Mucosa of stomach (tissue), 1 donor: ENCODE measurements around the gene TMEM163.

Source experiments
- H3K27me3 ChIP-seq: one replicate; pipeline ENCODE4 v1.7.0; 2013; ENCODE audit warnings: mild to moderate bottlenecking, low read length; ENCODE audit not compliant: control insufficient read depth, insufficient read depth
- H3K36me3 ChIP-seq: one replicate; pipeline ENCODE4 v1.7.0; 2013; ENCODE audit warnings: low read length; ENCODE audit not compliant: control insufficient read depth, insufficient read depth
- H3K4me1 ChIP-seq: one replicate; pipeline ENCODE4 v1.7.0; 2013; ENCODE audit warnings: mild to moderate bottlenecking, low read length; ENCODE audit not compliant: control insufficient read depth, insufficient read depth
- H3K4me3 ChIP-seq: one replicate; pipeline ENCODE4 v1.7.0; 2013; ENCODE audit warnings: low read length
- H3K9ac ChIP-seq: one replicate; pipeline ENCODE4 v1.7.0; 2013; ENCODE audit warnings: mild to moderate bottlenecking, low read length, moderate library complexity
- H3K9me3 ChIP-seq: one replicate; pipeline ENCODE4 v1.7.0; 2013; ENCODE audit warnings: mild to moderate bottlenecking, low read length, moderate library complexity; ENCODE audit not compliant: control insufficient read depth
- donor health status: Pancreatic carcinoma.

The TMEM163 gene

DNA sequence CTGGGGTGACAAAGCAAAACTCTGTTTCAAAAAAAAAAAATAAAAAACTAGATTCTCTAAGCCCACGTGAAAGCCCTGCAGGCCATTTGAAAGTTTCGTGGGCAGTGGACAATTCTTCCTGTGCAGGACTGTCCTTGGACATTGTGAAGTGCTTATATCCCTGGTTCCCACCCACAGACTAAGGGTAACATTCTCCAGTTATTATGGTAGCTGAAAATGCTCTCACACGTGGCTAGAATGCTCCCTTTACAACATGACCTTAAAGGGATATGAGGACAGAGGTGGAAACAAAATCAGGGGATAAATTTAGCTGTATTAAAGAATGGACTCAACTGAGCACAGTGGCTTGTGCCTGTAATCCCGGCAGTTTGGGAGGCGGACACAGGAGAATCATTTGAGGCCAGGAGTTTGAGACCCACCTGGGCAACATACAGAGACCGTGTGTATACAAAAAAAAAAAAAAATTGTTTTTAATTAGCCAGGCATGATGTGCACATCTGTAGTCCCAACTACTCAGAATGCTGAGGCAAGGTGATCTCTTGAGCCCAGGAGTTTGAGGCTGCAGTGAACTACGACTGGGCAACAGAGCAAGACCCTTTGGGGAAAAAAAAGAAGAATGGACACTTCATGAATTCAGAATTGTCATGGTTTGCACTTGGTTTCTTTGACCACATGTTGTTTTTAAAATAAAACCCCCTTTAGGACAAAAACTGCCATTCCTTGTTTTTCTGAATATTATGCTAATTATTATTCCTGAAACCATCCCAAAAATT, 297.1 kb downstream of the TMEM163 start:
- Histone ChIP-seq H3K36me3 (no peaks in the 10 kb centered on the region), H3K9me3 (no peaks in the 10 kb centered on the region), H3K9ac (no peak overlapping the region)

DNA sequence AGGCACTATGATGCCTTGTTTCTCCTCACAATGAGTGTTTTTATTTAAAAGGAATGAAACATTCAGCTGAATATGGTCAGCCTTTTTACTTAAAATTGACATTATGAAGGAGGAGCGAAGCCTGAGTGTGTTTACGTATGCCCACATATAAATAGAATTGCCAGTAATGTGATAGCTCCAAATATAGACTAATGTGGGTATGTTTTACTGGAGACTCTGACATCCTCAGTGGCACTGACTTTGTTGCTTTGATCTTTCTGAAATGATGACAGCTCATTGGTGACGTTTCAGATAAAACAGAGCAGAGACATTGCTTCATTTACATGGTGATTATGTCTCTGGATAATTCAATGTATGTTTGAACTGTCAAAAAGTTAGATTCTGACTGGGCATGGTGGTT, 297.9 kb downstream of the TMEM163 start:
- Histone ChIP-seq H3K27me3 (no peaks in the 10 kb centered on the region), H3K9me3 (no peaks in the 10 kb centered on the region), H3K36me3 (no peaks in the 10 kb centered on the region), H3K4me1 (no peaks in the 10 kb centered on the region), H3K9ac (no peak overlapping the region), H3K4me3 (no peak overlapping the region)

More for the DNA sequence above, 297.1 kb downstream of the TMEM163 start:
- H3K4me1 ChIP-seq = no peaks in the 10 kb centered on the region
- H3K27me3 ChIP-seq = no peaks in the 10 kb centered on the region
- no peak overlapping the region for H3K4me3 ChIP-seq

DNA sequence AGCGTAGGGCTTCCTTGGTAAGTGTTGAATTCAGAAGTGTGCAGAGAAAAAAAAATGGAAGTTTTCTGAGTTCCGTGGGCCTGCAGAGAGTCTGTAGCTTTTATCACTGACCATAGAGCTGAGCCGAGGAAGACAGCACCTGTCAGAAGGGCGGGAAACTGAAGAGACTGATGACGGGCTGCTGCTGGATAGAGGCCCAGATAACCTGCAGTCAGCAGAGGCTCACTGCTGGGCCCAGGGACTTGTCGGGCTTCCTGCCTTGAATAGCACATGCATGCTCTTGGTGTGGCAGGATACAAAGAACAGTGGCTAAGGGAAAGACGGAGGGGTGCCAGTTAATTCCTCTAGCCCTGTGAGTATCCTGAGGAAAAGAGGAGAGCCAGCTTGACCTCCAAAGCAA, 298.5 kb downstream of the TMEM163 start:
- Histone ChIP-seq H3K4me3 (no peak overlapping the region), H3K27me3 (no peaks in the 10 kb centered on the region), H3K9ac (no peak overlapping the region), H3K9me3 (no peaks in the 10 kb centered on the region), H3K4me1 (no peaks in the 10 kb centered on the region), H3K36me3 (no peaks in the 10 kb centered on the region)

DNA sequence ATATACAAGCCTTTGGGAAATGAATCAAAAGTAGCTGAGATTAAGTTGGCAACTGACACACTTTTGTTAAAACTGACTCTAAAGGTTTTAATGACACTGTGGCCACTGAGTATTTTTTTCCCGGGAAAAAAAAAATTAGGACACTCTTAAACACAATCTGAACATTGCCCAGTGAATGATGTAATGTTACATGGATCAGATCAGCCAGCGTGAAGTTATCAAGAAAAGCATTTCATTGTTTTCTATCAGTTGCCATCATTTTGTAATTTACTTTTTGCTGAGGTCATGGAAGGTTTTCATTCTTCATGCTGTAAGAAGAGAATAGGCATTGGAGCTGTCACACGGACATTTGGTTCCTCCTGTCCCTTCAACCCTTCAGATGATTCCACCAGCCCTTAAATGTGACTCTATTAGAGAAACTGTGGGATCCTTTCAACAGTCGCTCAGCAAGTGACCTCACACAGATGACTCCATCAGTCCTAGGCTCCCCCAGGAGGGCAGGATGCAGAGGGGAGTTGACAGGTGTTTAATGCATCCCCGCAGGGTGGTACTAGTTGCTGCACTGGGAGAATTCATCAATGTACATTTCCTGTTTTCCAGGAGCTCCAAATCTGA, 300.7 kb downstream of the TMEM163 start:
- no peak overlapping the region for H3K4me3 ChIP-seq
- no peaks in the 10 kb centered on the region for H3K4me1 ChIP-seq
- no peaks in the 10 kb centered on the region for H3K9me3 ChIP-seq
- H3K27me3 ChIP-seq = no peaks in the 10 kb centered on the region
- no peak overlapping the region for H3K9ac ChIP-seq
- H3K36me3 ChIP-seq = no peaks in the 10 kb centered on the region

DNA sequence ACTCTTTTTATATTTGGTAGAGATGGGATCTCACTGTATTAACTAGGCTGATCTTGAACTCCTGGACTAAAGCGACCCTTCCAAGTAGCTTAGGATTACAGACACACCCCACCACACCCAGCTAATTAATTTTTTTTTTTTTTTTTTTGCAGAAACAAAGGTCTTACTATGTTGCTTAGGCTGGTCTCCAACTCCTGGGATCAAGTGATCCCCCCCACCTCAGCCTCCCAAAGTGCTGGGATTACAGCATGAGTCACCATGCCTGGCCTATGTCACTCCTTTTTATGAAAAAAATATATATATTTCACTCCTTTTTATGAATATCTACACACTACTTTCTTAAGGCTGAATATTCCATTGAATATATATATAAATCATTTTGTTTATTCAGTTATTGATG, 302.2 kb downstream of the TMEM163 start:
- Histone ChIP-seq H3K27me3 (no peaks in the 10 kb centered on the region), H3K9me3 (no peaks in the 10 kb centered on the region), H3K4me3 (no peak overlapping the region), H3K4me1 (peaks cover 4% of the 10 kb centered on the region), H3K9ac (no peak overlapping the region), H3K36me3 (no peaks in the 10 kb centered on the region)

DNA sequence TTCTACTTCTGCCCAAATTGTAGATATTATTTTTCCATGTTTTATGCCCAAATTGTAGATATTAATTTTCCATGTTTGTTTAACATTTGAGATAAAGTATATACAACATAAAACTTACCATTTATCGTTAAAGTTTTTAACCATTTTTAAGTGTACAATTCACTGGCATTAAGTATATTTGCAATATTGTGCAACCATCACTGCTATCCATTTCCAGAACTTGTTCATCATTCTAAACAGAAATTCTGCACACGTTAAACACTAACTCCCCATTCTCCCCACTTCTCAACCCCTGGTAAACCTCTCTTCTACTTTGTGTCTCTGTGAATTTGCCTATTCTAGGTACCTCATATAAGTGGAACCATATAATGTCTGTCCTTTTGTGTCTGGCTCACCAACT, 302.8 kb downstream of the TMEM163 start:
- H3K27me3 ChIP-seq = no peaks in the 10 kb centered on the region
- peaks cover 10% of the 10 kb centered on the region for H3K4me1 ChIP-seq
- no peak overlapping the region for H3K4me3 ChIP-seq
- H3K9me3 ChIP-seq = no peaks in the 10 kb centered on the region
- no peak overlapping the region for H3K9ac ChIP-seq
- H3K36me3 ChIP-seq = no peaks in the 10 kb centered on the region

DNA sequence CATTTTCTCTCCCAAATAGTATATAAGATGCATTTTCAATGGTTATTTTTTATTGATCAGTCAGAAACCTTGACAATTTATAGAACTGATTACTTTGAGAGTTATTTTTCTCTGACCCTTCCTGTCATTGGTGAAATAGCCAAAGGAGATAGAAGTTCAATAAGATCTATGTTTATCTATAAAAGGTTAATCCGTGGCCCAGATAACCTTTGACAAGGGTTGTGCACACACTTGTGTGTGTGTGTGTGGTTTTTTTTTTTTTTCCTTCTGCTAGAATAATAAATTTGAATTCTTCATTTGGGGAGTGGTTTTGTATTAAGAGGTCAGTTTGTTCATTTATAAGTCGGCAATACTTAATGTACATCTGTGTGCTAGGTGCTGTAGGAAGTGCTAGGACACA, 304.9 kb downstream of the TMEM163 start:
- Histone ChIP-seq H3K36me3 (no peaks in the 10 kb centered on the region), H3K4me3 (no peak overlapping the region), H3K4me1 (peaks cover 16% of the 10 kb centered on the region), H3K9ac (no peak overlapping the region), H3K27me3 (no peaks in the 10 kb centered on the region), H3K9me3 (no peaks in the 10 kb centered on the region)

DNA sequence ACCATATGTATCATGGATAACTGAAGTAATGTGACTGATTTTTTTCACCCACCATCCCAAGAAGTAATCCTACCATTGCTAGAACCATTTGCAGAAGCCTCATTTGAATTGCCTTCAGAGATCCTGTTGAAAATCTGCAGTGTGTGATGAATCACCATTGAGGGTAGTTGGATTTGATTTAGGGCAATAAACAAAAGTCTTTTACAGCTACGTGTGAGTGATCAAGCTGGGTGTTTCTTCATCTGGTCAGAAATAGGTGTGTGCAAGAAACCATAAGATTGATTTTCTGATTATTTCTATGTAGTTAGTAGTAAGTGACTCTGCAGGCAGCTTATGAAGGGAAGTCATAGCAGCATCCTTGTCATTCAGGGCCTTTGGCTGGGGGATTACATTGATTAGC, 305.4 kb downstream of the TMEM163 start:
- H3K9ac ChIP-seq = no peak overlapping the region

DNA sequence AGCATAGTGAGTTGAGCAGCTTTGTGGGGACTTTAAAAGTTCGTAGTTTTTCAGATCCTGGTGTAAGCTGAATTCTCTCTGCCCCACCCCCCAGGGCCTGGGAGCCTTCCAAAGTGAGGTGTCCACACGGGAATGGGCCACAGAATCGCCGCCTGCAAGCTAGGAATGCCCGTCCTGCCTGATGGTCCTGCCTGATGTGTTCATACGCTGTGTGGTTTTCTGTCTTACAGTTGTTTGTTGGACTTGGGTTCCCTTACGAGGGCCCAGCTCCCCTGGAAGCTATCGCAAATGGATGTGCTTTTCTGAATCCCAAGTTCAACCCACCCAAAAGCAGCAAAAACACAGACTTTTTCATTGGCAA, 306.2 kb downstream of the TMEM163 start:
- H3K9me3 ChIP-seq = no peaks in the 10 kb centered on the region
- no peak overlapping the region for H3K4me3 ChIP-seq
- H3K9ac ChIP-seq = no peak overlapping the region
- no peaks in the 10 kb centered on the region for H3K36me3 ChIP-seq
- H3K27me3 ChIP-seq = no peaks in the 10 kb centered on the region
- peaks cover 29% of the 10 kb centered on the region for H3K4me1 ChIP-seq

More for the DNA sequence above, 305.4 kb downstream of the TMEM163 start:
- Histone ChIP-seq H3K27me3 (no peaks in the 10 kb centered on the region), H3K4me3 (no peak overlapping the region), H3K36me3 (no peaks in the 10 kb centered on the region), H3K9me3 (no peaks in the 10 kb centered on the region), H3K4me1 (peaks cover 21% of the 10 kb centered on the region)

DNA sequence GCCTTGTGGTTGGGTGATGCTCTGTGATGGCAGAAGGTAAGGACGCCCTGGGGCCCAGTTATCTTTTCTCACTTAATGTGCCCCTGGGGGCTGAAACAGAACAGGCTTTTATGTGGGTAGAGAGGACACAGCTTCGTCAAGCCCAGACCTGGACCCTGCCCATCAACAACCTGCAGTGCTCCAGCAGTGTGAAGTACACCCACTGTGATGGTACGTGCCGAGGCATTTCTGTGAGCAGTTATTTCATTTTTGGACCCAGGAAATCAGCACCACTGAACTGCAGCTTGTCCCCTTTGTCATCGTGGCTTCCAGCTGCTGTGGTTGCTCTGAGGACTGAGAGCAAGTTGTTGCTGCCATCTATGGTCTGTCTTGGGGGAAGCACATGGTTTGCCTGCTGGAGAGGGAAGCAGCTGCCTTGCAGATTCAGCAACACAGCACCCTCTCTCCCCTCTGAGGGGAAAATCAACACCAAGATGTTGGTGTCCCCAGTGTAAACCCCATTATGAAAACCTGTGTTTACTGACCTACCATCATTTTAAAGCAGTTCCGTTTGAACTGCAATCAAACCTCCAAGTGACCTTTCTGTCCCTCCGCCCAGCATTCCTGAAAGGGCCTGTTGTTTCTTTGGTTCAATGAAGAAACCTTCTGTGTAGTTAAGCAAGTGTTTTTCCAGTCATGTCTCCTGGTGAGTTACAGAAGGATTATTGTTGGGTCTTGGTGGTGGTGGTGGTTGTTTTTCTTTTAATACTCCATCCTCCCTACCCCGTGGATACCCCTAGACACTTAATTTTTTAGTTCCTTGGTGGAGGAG, 306.8 kb downstream of the TMEM163 start:
- Histone ChIP-seq H3K36me3 (peaks cover 2% of the 10 kb centered on the region), H3K9ac (no peak overlapping the region), H3K9me3 (no peaks in the 10 kb centered on the region), H3K4me3 (no peak overlapping the region), H3K27me3 (no peaks in the 10 kb centered on the region), H3K4me1 (peaks cover 31% of the 10 kb centered on the region)

DNA sequence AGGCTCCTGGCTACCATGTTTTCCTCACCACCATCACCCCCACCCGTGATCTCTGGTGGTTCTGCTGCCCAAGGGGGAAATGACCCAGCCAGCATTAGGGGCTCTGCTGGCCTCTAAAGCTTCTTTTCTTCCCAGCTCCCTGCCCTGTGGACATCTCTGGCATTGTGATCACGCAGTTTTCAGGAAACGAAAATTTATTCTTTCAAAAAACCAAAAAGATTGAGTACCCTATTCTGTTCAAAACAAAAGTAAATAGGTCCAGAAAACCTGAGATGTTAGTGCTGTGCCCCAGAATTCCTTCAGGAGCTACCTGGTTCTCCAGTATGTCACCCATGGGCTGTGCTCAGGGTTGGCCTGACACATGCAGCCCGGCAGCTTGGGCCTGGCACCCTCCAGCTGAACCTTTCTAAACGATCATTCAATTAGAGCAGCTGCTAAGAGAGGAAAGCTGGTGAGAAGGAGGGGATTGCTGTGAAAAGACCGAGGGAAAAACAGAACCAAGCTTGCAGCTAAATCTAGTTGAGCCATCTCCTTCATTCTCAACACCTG, 307.4 kb downstream of the TMEM163 start:
- H3K4me1 ChIP-seq = peaks cover 38% of the 10 kb centered on the region
- H3K9ac ChIP-seq = no peak overlapping the region
- H3K36me3 ChIP-seq = peaks cover 6% of the 10 kb centered on the region
- no peaks in the 10 kb centered on the region for H3K9me3 ChIP-seq
- no peaks in the 10 kb centered on the region for H3K27me3 ChIP-seq
- no peak overlapping the region for H3K4me3 ChIP-seq

DNA sequence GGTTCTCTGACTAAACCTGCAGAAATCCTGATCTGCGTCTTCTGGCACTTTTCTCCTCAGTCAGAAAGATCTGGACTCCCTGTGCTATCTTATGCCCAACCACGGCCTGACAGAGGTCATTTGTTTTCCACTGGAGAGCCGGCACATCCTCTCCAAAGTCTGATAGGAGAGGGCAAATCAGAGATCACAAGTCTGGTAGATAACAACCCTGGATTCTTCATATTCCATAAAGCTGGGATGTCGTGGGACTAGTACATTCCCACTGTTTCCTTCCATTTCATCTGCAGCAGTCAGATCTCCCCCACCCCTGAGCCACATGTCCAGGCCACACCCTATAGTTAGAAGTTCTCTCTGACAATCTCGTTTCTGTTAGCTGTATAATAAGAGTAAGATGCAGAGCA, 308.0 kb downstream of the TMEM163 start:
- Histone ChIP-seq H3K9ac (no peak overlapping the region), H3K9me3 (no peaks in the 10 kb centered on the region), H3K4me3 (no peak overlapping the region), H3K27me3 (no peaks in the 10 kb centered on the region), H3K36me3 (peaks cover 6% of the 10 kb centered on the region), H3K4me1 (peaks cover 42% of the 10 kb centered on the region)
